ENCODE measurements around the gene PHPT1.

- TF ChIP-seq CTCF (IDR thresholded peaks at IDR 0.05; ENCODE audit: low read depth, low read length, missing input control) (no peak), RXRA (IDR thresholded peaks at IDR 0.05) (peak; percentile 85 to 94), YY1 (IDR thresholded peaks at IDR 0.05) (peak; percentile 67), JUND (IDR thresholded peaks at IDR 0.05) (no peak), RAD21 (IDR thresholded peaks at IDR 0.05) (peak in 1 of 2 donors; percentile 65), REST (IDR thresholded peaks at IDR 0.05) (peak; percentile 67), ZBTB33 (IDR thresholded peaks at IDR 0.05) (no peak), SP1 (IDR thresholded peaks at IDR 0.05) (peak; percentile 97)
Measured at GRCh38 chr9:136858844-136859757, 9.9 kb downstream of the PHPT1 start.
